GM21515 (cell line): Measurements from ENCODE around the gene ZIK1.

Source experiments
- ATAC-seq: cut with Tn5 transposase; IDR thresholded peaks from one replicate; pipeline ENCODE4 v1.9.1; 2021; ENCODE audit not compliant: unreplicated experiment

ZIK1 gene

GRCh38 chr19:57606931-57607330 lies 23.0 kb downstream of the ZIK1 start:
- no peak for ATAC-seq

DNA sequence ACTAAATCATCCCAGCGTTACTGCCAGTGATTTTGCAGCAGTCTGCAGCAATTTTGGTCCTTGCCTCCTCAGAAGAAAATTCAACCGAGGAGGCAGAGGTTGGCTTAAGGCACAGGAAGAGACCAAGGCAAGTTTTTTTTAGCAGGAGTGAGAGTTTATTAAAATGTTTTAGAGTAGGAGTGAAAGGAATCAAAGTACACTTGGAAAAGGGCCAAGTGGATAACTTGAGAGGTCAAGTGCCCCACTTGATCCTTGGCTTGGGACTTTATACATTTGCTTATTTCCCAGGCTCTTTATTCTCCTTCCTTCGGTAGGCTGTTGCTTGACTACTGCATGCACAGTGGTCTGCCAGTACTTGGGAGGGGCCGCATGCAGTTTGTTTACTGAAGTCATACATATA lies 27.2 kb downstream of the ZIK1 start:
- no peak for ATAC-seq

GRCh38 chr19:57613941-57614743 lies 30.2 kb downstream of the ZIK1 start, which contains the start of gene ZNF134:
ZNF134 (plus strand) TSS chr19:57614242; CDS start chr19:57619469, 5,227 bp downstream.
- ATAC-seq, result peak; percentile 95

GRCh38 chr19:57615346-57615745 lies 31.4 kb downstream of the ZIK1 start:
- no peak for ATAC-seq

GRCh38 chr19:57620673-57621348 lies 36.9 kb downstream of the ZIK1 start:
- ATAC-seq, result no peak

- ATAC-seq, result no peak
Observed at GRCh38 chr19:57623091-57623490, 39.1 kb downstream of the ZIK1 start.

- peak; percentile 88 for ATAC-seq
Observed at GRCh38 chr19:57632987-57633831, 49.3 kb downstream of the ZIK1 start, which contains the start of gene ZNF211. ZNF211 (plus strand) TSS chr19:57633168; CDS start chr19:57633347, 179 bp downstream.

DNA sequence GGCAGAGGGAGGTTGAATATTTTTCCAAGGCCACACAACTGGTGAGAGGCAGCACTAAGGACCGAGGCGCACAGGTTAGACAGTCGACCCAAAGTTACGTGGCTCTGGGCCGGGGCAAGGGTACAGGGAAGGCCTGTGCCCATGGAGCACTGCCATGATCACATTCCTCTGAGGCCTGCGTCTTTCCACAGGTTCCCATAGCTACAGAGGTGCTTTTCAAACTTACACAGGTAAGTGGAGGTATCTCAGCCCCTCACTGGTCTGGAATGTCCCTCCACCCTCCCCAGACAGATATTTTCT lies 49.8 kb downstream of the ZIK1 start:
- ATAC-seq, result no peak

DNA sequence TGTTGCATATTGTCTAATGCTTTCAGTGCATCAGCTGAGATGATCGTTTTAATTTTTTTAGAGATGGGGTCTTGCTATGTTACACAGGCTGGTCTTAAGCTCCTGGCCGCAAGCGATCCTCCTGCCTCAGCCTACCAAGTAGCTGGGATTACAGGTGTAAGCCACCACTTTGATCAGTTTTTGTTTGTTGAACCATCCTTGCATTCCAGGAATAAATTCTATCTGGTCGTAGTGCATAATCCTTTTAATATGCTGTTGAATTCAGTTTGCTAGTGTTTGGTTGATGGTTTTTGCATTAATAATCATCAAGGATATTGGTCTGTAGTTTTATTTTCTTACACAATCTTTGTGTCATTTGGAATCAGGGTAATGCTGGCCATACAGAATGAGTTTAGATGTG lies 53.4 kb downstream of the ZIK1 start:
- ATAC-seq, result no peak

- ATAC-seq, result no peak
Observed at GRCh38 chr19:57641715-57642234, 57.8 kb downstream of the ZIK1 start.

DNA sequence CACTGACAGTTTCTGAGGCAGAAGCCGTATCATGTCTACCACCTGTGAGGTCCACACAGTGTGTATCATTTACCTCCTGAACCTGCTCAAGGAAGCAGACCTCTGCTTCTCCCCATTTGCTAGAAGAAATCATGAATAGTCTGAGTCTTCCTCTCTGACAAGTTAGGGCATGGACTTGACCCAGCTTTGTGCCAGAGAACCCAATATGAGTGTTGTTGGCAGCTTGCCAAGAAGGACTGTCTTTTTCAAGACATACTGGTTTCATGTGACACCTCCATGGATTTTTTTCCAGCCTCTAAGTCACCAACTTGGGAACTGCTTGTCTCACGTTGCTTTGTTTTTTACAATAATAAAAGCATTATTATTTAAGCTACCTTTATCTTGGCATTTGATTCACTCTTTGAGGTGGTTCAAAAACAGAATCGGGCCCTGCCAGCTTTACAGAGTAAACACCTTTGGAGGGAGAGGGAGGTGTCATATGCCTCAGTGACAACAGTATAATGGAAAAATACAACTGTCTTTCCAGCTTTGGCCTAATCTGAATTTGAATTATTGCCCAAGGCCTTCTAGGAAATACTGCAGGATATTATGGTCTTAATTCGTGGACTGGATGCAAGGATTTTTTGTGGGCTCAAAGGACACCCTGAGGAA lies 58.6 kb downstream of the ZIK1 start:
- no peak for ATAC-seq
